ENCODE results near the gene RERE.

- TF ChIP-seq CTCF (IDR thresholded peaks at IDR 0.05): no peak
- no peak for TF ChIP-seq JUN (CRISPR knock-in tag; IDR thresholded peaks at IDR 0.05)
- TF ChIP-seq ZBTB21 (CRISPR knock-in tag; IDR thresholded peaks at IDR 0.05; ENCODE audit: borderline replicate concordance): no peak
- no peak for TF ChIP-seq ATF2 (CRISPR knock-in tag; IDR thresholded peaks at IDR 0.05; ENCODE audit: borderline replicate concordance, low read depth)
- no peak for TF ChIP-seq RELA (CRISPR knock-in tag; IDR thresholded peaks at IDR 0.05; ENCODE audit: borderline replicate concordance)
- TF ChIP-seq ATF1 (CRISPR knock-in tag; IDR thresholded peaks at IDR 0.05): no peak
- TF ChIP-seq CREM (CRISPR knock-in tag; IDR thresholded peaks at IDR 0.05): no peak
- no peak for TF ChIP-seq ZNF121 (CRISPR knock-in tag; IDR thresholded peaks at IDR 0.05)
- no peak for TF ChIP-seq ZNF416 (CRISPR knock-in tag; IDR thresholded peaks at IDR 0.05)
- no peak for TF ChIP-seq ELF4 (CRISPR knock-in tag; IDR thresholded peaks at IDR 0.05; ENCODE audit: low read depth)
- no peak for TF ChIP-seq ATF6 (CRISPR knock-in tag; IDR thresholded peaks at IDR 0.05)
- no peak for TF ChIP-seq ETV6 (CRISPR knock-in tag; IDR thresholded peaks at IDR 0.05)
These were observed 127.3 kb downstream of the RERE start for GRCh38 chr1:8690253-8690525.

All from WTC11 (cell line).